IMR-90 (cell line): Measurements from ENCODE around the gene TMEM269. TPM values are rescaled to one million over a fixed set of nuclear protein-coding genes. Genes with fewer than 3 reads are reported as not detected.

Source experiments
- ATAC-seq: fragments of 200-7000 bp; cut with Tn5 transposase; 2 replicates; pipeline ENCODE4 v1.9.1; 2020; ENCODE audit warnings: low read depth, mild to moderate bottlenecking, moderate library complexity
- BruUV-seq: library from RNA; stranded (reverse); fragments of 400-500 nt; replicated peaks from 2 replicates; lab custom pipeline; 2021; lab: Mats Ljungman, UMichigan
- CTCF ChIA-PET: fragments of 300-600 bp; formaldehyde crosslinking; extraction: SDS; loops from one replicate; lab custom pipeline; 2021; ENCODE audit warnings: antibody characterized with exemption; lab: Yijun Ruan, JAX
- POLR2A ChIA-PET: fragments of 300-600 bp; sonication (Branson Sonifier 250); formaldehyde crosslinking; loops from one replicate; lab custom pipeline; 2022; ENCODE audit warnings: antibody characterized with exemption; ENCODE audit not compliant: unreplicated experiment; lab: Charles Lee
- DNase-seq: peaks from one replicate; pipeline ENCODE4 v3.0.0; 2013
- H2AFZ ChIP-seq: replicated peaks from 2 replicates; pipeline ENCODE3; 2013; ENCODE audit warnings: low read length, mild to moderate bottlenecking; ENCODE audit not compliant: poor library complexity
- H2AK5ac ChIP-seq: 2 replicates; pipeline ENCODE4 v1.6.1; 2013; ENCODE audit warnings: low read depth, low read length, inconsistent platforms
- H2AK9ac ChIP-seq: replicated peaks from 2 replicates; pipeline ENCODE3; 2013; ENCODE audit warnings: mild to moderate bottlenecking, low read depth, low read length, moderate library complexity; ENCODE audit not compliant: poor library complexity
- H2BK120ac ChIP-seq: 2 replicates; pipeline ENCODE4 v1.6.1; 2013; ENCODE audit warnings: low read depth, low read length, inconsistent platforms
- H2BK15ac ChIP-seq: 3 replicates; pipeline ENCODE4 v1.6.1; 2013; ENCODE audit warnings: low read depth, low read length, inconsistent platforms
- H2BK20ac ChIP-seq: 2 replicates; pipeline ENCODE4 v1.6.1; 2013; ENCODE audit warnings: low read depth, mild to moderate bottlenecking, inconsistent platforms, low read length, moderate library complexity
- H2BK5ac ChIP-seq: 2 replicates; pipeline ENCODE4 v1.6.1; 2013; ENCODE audit warnings: mild to moderate bottlenecking, low read depth, low read length, inconsistent platforms; ENCODE audit not compliant: poor library complexity, severe bottlenecking
- H3K14ac ChIP-seq: replicated peaks from 2 replicates; pipeline ENCODE4 v1.6.1; 2013; ENCODE audit warnings: low read depth, low read length, inconsistent platforms
- H3K18ac ChIP-seq: 2 replicates; pipeline ENCODE4 v1.6.1; 2013; ENCODE audit warnings: low read depth, low read length, control low read depth
- H3K23ac ChIP-seq: 2 replicates; pipeline ENCODE4 v1.6.1; 2013; ENCODE audit warnings: low read depth, low read length, inconsistent platforms
- H3K27ac ChIP-seq: 2 replicates; pipeline ENCODE4 v1.5.1; 2013; ENCODE audit warnings: mild to moderate bottlenecking, control low read depth, low read length; ENCODE audit not compliant: insufficient read depth
- H3K27me3 ChIP-seq: 2 replicates; pipeline ENCODE4 v1.6.1; 2013; ENCODE audit warnings: low read length; ENCODE audit not compliant: control insufficient read depth, insufficient read depth
- H3K36me3 ChIP-seq: 2 replicates; pipeline ENCODE4 v1.6.1; 2013; ENCODE audit warnings: low read length, mixed read lengths; ENCODE audit not compliant: control insufficient read depth, insufficient read depth
- H3K4ac ChIP-seq: 2 replicates; pipeline ENCODE4 v1.6.1; 2013; ENCODE audit warnings: low read depth, low read length, inconsistent platforms
- H3K4me1 ChIP-seq: 2 replicates; pipeline ENCODE4 v1.6.1; 2013; ENCODE audit warnings: low read length, mixed read lengths; ENCODE audit not compliant: control insufficient read depth, insufficient read depth
- H3K4me2 ChIP-seq: 2 replicates; pipeline ENCODE4 v1.6.1; 2013; ENCODE audit warnings: low read depth, mild to moderate bottlenecking, control low read depth, low read length, moderate library complexity
- H3K4me3 ChIP-seq: 2 replicates; pipeline ENCODE4 v1.5.1; 2013; ENCODE audit warnings: low read depth, mild to moderate bottlenecking, control low read depth, low read length, moderate library complexity; ENCODE audit not compliant: insufficient read depth
- H3K56ac ChIP-seq: 2 replicates; pipeline ENCODE4 v1.6.1; 2013; ENCODE audit warnings: low read length, inconsistent platforms; ENCODE audit not compliant: insufficient read depth; ENCODE audit errors: extremely low read depth
- H3K79me1 ChIP-seq, 2 experiments: 2 replicates each; pipeline ENCODE4 v1.6.1; 2013; ENCODE audit warnings: low read length in 2 of 2, inconsistent platforms in 1 of 2, low read depth in 1 of 2
- H3K9ac ChIP-seq: 2 replicates; pipeline ENCODE4 v1.6.1; 2013; ENCODE audit warnings: low read depth, low read length, control low read depth
- H3K9me1 ChIP-seq: 2 replicates; pipeline ENCODE4 v1.6.1; 2013; ENCODE audit warnings: low read length, inconsistent platforms; ENCODE audit not compliant: insufficient read depth
- H3K9me3 ChIP-seq: 2 replicates; pipeline ENCODE4 v1.6.1; 2013; ENCODE audit warnings: low read length; ENCODE audit not compliant: control insufficient read depth, insufficient read depth
- H4K20me1 ChIP-seq: 2 replicates; pipeline ENCODE4 v1.6.1; 2013; ENCODE audit warnings: low read length, inconsistent platforms; ENCODE audit not compliant: insufficient read depth
- H4K5ac ChIP-seq: 2 replicates; pipeline ENCODE4 v1.6.1; 2013; ENCODE audit warnings: mild to moderate bottlenecking, low read depth, low read length, control low read depth
- H4K8ac ChIP-seq, 2 experiments: 2 replicates each; pipeline ENCODE4 v1.6.1; 2013; ENCODE audit warnings: low read depth in 2 of 2, low read length in 2 of 2, control low read depth in 1 of 2, inconsistent platforms in 1 of 2
- H4K91ac ChIP-seq: 2 replicates; pipeline ENCODE4 v1.6.1; 2013; ENCODE audit warnings: low read depth, low read length, inconsistent platforms; ENCODE audit not compliant: insufficient read depth
- USF2 ChIP-seq: fragments of 150-350 bp; IDR thresholded peaks from 2 replicates; pipeline ENCODE4 v1.6.1; 2017; ENCODE audit warnings: mild to moderate bottlenecking, antibody characterized with exemption, low read length, low read depth
- WGBS, 2 experiments: methylation state at CpG; one replicate each; pipeline versions ENCODE4 v1.1.5 to v1.1.7; 2013; ENCODE audit warnings: missing lambda C conversion rate in 2 of 2; ENCODE audit not compliant: insufficient read length in 1 of 2; ENCODE audit errors: extremely low coverage in 2 of 2; 5-methylcytosine and 5-hydroxymethylcytosine counted together
- dilution Hi-C: fragments of 300-500 bp; cut with HindIII; formaldehyde crosslinking; loops from one replicate; pipeline ENCODE4 v1.14.3; 2018; ENCODE audit warnings: low sequenced_read_pairs; ENCODE audit not compliant: unreplicated experiment
- in situ Hi-C: fragments of 300-500 bp; cut with MboI; formaldehyde crosslinking; loops from 3 replicates; pipeline ENCODE4 v1.14.3; 2019; ENCODE audit warnings: low sequenced_read_pairs, inconsistent platforms, mixed read lengths
- intact Hi-C: fragments of 100-400 bp; cut with micrococcal nuclease; formaldehyde crosslinking; loops from 2 replicates; pipeline ENCODE4 v1.10.0; 2022
- polyA plus RNA-seq, 3 experiments: library from polyadenylated mRNA; depleted of rRNA; stranded (reverse); fragments of >200 nt; gene quantifications; 2 replicates each; pipeline ENCODE4 v1.2.3, GENCODE V29; 2012; ENCODE audit warnings: low replicate concordance in 1 of 3
- total RNA-seq: library from RNA; depleted of rRNA; stranded (reverse); fragments of >200 nt; gene quantifications from 2 replicates; pipeline ENCODE4 v1.2.3, GENCODE V29; 2012

The TMEM269 gene
- total and polyA plus RNA-seq, 2 of the 4 experiments (the other 2 are of a cell fraction), result not detected

- no peak for DNase-seq
- intact Hi-C loops (no loop called here), in situ Hi-C loops (no loop called here), dilution Hi-C loops (no loop called here)
- Histone ChIP-seq H2BK15ac (no peak overlapping the region), H3K14ac (no peak overlapping the region), H3K27ac (no peak overlapping the region), H3K56ac (no peak overlapping the region), H2BK5ac (no peak overlapping the region), H4K20me1 (no peaks in the 10 kb centered on the region), H2AK9ac (no peak overlapping the region), H3K79me1 (peaks cover 8 to 14% of the 10 kb centered on the region in 2 experiments), H3K4me3 (no peak overlapping the region), H3K9me3 (no peaks in the 10 kb centered on the region), H4K8ac (no peak overlapping the region), H3K18ac (no peak overlapping the region), H3K9me1 (no peaks in the 10 kb centered on the region; the same call in 1 of the 2 replicates), H3K4me1 (no peaks in the 10 kb centered on the region), H4K5ac (no peak overlapping the region), H3K27me3 (no peaks in the 10 kb centered on the region), H3K23ac (no peak overlapping the region), H3K4me2 (no peak overlapping the region), H2BK120ac (no peak overlapping the region), H2AFZ (no peak overlapping the region), H3K9ac (no peak overlapping the region), H3K36me3 (no peaks in the 10 kb centered on the region), H3K4ac (no peak overlapping the region), H2BK20ac (no peak overlapping the region), H4K91ac (no peak overlapping the region), H2AK5ac (no peak overlapping the region)
- BruUV-seq, result no TSS peak
- 83% methylated on average over 2 of the region's 4 CpGs; no CpG with 5 or more reads in 1 of the 2 experiments for WGBS, 2 experiments
- ChIA-PET CTCF (no interaction called here), POLR2A (no interaction called here)
- no peak for TF ChIP-seq USF2
- no peak for ATAC-seq
Observed at GRCh38 chr1:42824481-42825035, 39.8 kb downstream of the TMEM269 start.
